GM04504 (cell line): ENCODE measurements around the gene GNL1.
"Not testable (repeated sequence)": the region's sequence is repeated elsewhere in the genome, so short reads cannot be mapped to it uniquely, and the experiment has no call there.

Source experiments
- DNase-seq: peaks from one replicate; pipeline ENCODE4 v3.0.0-alpha.2; 2012; ENCODE audit warnings: low read depth

GNL1 gene

GRCh38 chr6:30530014-30530413 lies 26.3 kb downstream of the GNL1 start:
- no peak for DNase-seq

DNA sequence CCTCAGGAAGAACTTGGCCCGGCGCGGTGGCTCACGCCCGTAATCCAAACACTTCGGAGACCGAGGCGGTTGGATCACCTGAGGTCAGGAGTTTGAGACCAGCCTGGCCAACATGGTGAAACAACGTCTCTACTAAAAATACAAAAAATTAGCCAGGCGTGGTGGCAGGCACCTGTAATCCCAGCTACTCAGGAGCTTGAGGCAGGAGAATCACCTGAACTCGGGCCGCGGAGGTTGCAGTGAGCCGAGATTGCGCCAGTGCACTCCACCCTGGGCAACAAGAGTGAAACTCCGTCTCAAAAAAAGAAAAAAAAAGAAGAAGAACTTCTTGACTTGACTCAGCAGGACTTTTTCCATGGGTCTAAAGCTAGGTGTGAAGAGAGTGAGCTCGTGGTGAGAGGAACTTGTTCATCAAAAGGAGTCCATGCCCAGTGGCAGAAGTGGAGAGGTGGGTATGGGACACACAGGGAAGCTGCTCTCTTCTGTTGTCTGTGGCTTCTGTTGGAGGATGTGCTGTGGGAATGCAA lies 26.9 kb downstream of the GNL1 start:
- not testable (repeated sequence) for DNase-seq

DNA sequence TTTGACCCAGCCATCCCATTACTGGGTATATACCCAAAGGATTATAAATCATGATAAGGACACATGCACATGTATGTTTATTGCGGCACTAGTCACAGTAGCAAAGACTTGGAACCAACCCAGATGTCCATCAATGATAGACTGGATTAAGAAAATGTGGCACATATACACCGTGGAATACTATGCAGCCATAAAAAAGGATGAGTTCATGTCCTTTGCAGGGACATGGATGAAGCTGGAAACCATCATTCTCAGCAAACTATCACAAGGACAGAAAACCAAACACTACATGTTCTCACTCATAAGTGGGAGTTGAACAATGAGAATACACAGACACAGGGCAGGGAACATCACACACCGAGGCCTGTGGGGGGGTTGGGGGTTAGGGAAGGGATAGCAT lies 29.8 kb downstream of the GNL1 start:
- not testable (repeated sequence) for DNase-seq

- DNase-seq = not testable (repeated sequence)
These were observed 34.3 kb downstream of the GNL1 start for GRCh38 chr6:30521952-30522351.

GRCh38 chr6:30521082-30521481 lies 35.2 kb downstream of the GNL1 start:
- DNase-seq = not testable (repeated sequence)

DNA sequence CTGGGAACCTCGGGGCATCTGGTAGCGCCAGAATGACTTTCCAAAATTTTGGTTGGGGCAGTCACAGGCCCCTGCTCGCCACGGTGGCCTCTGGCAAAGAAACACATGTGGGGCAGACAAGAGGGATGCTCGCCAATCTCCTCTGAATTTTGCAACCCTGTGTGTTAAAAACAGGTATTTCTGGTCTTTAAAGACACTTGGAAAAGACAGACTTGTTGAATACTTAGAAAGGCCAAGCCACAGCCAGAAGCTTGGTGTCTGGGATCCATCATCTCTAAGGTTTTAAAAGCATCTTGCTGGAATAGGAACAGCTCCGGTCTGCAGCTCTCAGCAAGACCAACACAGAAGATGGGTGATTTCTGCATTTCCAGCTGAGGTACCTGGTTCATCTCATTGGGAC lies 35.8 kb downstream of the GNL1 start:
- no peak for DNase-seq

DNA sequence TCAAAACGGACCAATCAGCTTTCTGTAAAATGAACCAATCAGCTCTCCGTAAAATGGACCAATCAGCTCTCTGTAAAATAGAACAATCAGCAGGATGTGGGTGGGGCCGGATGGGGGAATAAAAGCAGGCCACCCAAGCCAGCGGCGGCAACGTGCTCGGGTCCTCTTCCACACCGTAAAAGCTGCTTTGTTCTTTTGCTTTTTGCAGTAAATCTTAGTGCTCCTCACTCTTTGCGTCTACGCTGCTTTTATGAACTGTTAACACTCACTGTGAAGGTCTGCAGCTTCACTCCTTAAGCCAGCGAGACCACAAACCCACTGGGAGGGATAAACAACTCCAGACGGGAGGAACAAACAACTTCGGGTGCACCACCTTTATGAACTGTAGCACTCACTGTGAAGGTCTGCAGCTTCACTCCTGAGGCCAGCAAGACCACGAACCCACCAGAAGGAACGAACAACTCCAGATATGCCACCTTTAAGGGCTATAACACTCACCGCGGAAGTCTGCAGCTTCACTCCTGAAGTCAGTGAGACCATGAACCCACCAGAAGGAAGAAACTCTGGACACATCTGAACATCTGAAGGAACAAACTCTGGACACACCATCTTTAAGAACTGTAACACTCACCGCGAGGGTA lies 37.7 kb downstream of the GNL1 start:
- DNase-seq = not testable (repeated sequence)

DNA sequence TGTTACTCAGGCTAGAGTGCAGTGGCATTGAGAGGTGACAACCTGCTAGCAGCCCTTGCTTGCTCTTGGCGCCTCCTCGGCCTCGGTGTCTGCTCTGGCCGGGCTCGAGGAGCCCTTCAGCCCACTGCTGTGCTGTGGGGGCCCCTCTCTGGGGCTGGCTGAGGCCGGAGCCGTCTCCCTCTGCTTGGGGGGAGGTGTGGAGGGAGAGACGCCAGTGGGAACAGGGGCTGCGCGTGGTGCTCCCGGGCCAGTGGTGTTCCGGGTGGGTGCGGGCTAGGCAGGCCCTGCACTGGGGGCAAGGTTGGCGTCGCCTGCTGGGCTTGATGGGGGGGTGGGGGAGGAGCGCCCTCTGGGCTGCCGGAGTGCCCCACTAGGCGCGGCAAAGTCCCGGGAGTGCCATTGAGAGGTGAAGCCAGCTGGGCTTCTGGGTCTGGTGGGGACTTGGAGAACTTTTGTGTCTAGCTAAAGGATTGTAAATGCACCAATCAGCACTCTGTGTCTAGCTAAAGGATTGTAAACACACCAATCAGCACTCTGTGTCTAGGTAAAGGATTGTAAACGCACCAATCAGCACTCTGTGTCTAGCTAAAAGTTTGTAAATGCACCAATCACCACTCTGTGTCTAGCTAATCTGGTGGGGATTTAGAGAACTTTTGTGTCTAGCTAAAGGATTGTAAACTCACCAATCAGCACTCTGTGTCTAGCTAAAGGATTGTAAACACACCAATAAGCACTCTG lies 38.4 kb downstream of the GNL1 start:
- not testable (repeated sequence) for DNase-seq

GRCh38 chr6:30516754-30517076 lies 39.6 kb downstream of the GNL1 start:
- not testable (repeated sequence) for DNase-seq

DNA sequence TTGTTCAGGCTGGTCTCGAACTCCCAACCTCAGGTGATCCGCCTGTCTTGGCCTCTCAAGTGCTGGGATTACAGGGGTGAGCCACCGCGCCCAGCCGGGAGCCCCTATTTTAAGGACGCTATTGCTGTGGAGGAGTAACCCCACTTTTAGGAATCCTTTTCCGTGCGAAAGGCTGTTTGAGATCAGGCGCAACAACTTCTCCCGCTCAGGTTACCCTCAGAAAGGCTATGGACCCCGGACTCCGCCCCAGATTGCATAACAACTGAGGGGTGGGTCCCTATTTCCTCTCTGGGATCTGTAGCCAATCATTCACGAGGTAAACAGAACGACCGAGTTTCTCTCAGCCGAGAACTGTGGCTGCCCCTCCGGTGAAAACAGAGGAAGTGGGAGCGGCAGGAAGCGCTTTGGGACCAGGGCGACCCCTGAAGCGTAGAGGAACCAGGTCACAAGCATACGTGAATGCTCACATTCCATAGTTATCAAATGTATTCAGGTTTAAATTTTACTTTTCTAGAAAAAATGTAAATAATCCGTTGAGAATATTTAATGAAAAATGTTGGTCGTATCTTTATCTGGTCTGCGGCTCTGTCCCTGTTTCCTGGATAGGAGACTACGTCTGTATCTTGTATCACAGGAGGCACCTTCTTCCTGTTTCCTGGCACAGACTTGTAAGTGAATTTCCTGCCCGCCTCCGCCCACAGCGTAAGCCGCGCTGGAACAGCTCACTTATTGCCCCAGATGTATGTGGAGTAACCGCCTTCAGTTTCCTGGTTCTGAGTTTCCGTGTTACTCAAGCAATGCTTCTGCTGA lies 40.1 kb downstream of the GNL1 start:
- peak; percentile 83 for DNase-seq

DNA sequence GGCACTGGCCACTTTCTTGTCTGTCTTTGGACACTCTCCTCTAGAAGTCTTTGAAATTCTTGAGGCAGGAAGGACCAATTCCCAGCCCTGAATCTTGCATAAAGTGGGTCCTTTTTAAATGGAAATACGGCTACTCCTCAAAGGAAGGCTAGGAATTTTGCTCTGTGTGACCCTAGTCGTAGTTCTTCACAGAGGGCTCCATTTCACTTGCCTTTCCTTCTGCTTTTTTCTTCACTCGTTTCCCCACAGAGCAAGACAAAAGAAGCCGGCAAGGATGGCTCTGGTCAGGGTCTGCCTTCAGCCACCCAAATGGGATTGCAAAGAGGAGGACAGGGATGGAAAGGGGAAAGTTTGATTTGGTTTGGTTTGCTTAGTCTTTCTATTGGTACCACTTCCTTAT lies 41.2 kb downstream of the GNL1 start:
- no peak for DNase-seq

DNA sequence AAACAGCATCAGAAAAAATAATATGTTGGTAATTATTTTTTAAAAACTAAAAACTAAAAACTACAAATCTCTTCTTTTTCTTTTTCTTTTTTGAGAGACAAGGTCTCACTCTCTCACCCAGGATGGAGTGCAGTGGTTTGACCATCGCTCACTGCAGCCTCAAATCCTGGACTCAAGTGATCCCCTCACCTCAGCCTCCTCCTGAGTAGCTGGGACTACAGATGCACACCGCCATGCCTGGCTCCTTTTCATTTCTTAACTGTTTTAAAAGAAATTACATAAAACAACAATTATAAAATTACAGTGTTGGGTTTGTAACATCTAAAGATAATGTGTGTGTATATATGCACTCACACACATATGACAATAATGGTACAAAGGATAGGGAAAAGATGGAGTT lies 42.8 kb downstream of the GNL1 start:
- no peak for DNase-seq

DNA sequence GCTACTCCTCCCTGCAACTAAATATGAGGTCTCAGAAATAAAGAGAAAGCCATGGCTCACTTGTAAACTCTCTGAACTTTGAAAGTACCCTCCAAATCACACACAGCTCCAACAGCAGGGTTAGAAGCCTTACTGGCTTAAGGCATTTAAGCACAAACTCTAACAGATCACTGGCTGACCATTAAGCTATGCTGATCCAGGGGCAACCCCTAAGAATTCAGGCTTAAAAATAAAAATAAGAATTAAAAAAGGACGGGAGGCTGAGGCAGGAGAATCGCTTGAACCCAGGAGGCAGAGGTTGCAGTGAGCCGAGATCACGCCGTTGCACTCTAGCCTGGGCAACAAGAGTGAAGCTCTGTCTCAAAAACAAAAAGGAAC lies 45.1 kb downstream of the GNL1 start:
- DNase-seq = no peak

- no peak for DNase-seq
These were observed 45.7 kb downstream of the GNL1 start for GRCh38 chr6:30510419-30511168.

DNA sequence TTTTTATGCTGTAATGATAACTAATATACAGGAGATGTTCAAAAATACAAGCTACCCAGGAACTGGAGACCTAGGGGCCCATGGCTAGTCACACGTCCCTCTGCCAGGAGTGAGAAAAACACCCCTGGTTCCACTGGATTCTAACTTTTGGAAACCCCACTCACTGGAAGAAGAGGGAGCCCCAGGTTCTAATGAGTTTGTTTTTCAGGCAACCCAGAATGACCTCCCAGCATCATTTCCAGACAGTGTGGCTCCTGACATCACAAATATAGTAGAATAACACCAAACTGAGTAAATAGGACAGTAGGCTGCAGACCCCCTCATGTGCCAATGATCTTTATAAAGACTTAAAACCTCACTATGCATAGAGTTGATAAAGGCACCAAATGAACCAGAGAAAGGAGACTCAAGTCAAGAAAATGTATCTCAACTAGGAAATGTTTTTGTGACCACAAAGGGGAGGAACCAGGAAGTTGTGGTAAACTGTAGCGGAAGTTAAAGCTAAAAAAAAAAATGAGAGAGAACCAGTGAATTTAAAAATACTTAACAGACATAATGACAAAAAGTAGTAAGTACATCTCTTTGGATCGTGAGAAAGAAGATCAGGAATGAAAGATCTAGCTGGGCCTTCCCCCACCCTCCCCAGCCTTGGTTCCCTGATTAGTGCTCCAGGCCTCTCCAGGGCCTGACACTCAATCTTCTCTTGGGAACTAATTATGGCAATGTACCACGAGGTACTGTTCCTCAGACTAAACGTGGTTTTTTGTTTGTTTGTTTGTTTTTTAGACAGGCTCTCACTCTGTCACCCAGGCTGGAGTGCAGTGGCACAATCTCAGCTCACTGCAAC lies 47.2 kb downstream of the GNL1 start:
- DNase-seq = no peak

- DNase-seq = no peak
These were observed 48.2 kb downstream of the GNL1 start for GRCh38 chr6:30507849-30508827.

DNA sequence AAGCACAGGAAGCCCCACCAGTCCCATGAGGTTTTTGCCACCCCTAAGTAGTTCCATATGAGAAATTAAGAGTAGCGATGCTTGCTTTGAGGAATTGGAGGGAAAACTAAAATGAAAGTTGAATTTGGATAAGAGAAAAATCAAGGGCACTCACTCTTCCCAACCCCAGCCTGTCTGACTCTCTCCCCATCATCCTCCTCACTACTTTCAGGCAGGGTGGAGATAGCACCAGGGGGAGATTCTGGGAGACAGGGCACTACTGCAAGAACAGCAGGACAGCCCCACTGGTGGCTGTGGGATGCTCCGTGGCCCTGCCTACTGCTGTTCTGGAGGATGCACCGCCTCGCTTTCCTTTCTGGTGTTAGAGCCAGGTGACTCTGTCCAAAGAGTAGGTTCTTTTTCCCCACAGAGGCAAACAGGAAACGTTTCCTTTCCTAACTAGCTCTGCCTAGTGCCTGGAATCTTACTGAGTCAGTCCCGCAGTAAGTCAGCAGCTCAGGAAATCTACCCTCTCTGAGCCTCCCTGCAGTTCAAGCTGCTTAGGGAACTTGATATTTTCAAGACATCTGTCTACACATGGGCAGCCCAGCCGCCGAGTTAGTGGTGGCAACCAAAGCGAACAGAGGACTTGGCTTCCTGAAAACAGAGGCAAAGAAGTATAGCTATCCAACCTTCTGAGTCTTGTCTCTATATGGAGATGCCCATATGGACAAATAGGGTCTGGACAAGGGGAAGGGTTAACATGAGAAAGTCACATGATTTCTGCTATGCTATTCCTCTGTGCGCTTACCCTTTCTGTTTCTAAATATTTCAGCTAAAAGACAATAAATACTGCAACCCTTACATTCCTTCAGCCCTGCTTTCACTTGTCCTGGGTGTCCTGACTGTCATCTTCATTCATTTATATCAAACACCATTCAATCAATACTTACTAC lies 55.6 kb downstream of the GNL1 start:
- no peak for DNase-seq

- DNase-seq = not testable (repeated sequence)
These were observed 57.6 kb downstream of the GNL1 start for GRCh38 chr6:30498705-30499104.

DNA sequence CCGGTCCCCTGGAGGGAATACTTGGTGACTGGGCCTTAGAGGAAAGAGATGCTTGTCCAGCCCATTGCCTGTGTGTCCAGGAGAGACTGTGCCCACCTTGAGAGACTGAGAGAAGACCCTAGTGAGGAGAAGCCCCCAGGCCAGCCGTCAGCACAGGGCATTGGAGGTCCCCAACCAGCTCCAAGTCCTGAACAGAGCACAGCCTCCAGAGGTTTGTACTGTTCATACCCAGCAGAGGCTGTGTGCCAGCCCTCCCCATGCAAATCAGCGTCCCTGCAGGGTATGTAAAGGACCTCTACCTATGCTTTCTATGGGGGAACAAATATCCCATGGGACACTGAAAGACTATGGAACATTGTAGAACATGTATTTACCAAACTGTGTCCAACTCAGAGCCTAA lies 58.6 kb downstream of the GNL1 start:
- no peak for DNase-seq
